Sigmoid colon (tissue), 7 donors: Measurements from ENCODE around the gene ADAP2. TPM values are rescaled to one million over a fixed set of nuclear protein-coding genes. Genes with fewer than 3 reads are reported as not detected.
A peak's percentile ranks its signal among the peaks of the same experiment; 100 is the strongest.
"Not testable (repeated sequence)": the region's sequence is repeated elsewhere in the genome, so short reads cannot be mapped to it uniquely, and the experiment has no call there.

Source experiments
- DNase-seq: peaks from one replicate; pipeline ENCODE4 v3.0.0-alpha.2; 2019
- H3K27ac ChIP-seq, 4 donors: fragments of 200-600 bp; sonication (generic); one replicate each; pipeline ENCODE4 v1.5.1; 2016 to 2019; ENCODE audit warnings: mild to moderate bottlenecking in 1 of 4
- H3K27me3 ChIP-seq, 3 donors: fragments of 200-600 bp; sonication (generic); one replicate each; pipeline ENCODE4 v1.5.1; 2019; ENCODE audit warnings: mild to moderate bottlenecking in 1 of 3
- H3K36me3 ChIP-seq, 4 donors: fragments of 200-600 bp; sonication (generic); one replicate each; pipeline ENCODE4 v1.5.1; 2016 to 2019
- H3K4me1 ChIP-seq, 4 donors: fragments of 200-600 bp; sonication (generic); one replicate each; pipeline ENCODE4 v1.5.1; 2017 to 2019
- H3K4me3 ChIP-seq, 4 donors: fragments of 200-600 bp; sonication (generic); one replicate each; pipeline ENCODE4 v1.5.1; 2017 to 2019; ENCODE audit warnings: mild to moderate bottlenecking in 2 of 4, moderate library complexity in 1 of 4
- H3K9me3 ChIP-seq, 4 donors: fragments of 200-600 bp in 3 of 4; sonication (generic) in 3 of 4; one replicate each; pipeline versions ENCODE4 v1.5.1 to v1.6.1; 2013 to 2019
- EP300 ChIP-seq, 4 donors: sonication (generic); formaldehyde crosslinking; IDR thresholded peaks; one replicate each; pipeline ENCODE4 v1.6.1; 2017; ENCODE audit warnings: antibody characterized with exemption in 4 of 4
- POLR2A ChIP-seq, 2 donors: fragments of 450-650 bp; IDR thresholded peaks; one replicate each; pipeline ENCODE4 v1.6.1; 2016; ENCODE audit warnings: antibody characterized with exemption in 2 of 2, mild to moderate bottlenecking in 2 of 2, moderate library complexity in 2 of 2
- POLR2AphosphoS5 ChIP-seq, 4 donors: sonication (generic); formaldehyde crosslinking; IDR thresholded peaks; one replicate each; pipeline ENCODE4 v1.6.1; 2017; ENCODE audit warnings: antibody characterized with exemption in 4 of 4
- WGBS, 2 donors: extraction: QIAGEN DNeasy Blood & Tissue Kit; methylation state at CpG; one replicate each; pipeline ENCODE4 v1.1.7; 2013; 5-methylcytosine and 5-hydroxymethylcytosine counted together
- intact Hi-C: fragments of 100-400 bp; cut with DNase I; formaldehyde crosslinking; loops from one replicate; pipeline ENCODE4 v1.15.1; 2023
- polyA plus RNA-seq, 3 donors: library from polyadenylated mRNA; stranded (reverse); fragments of 200-250 nt; gene quantifications; one replicate each; pipeline ENCODE4 v1.2.3, GENCODE V29; 2013
- total RNA-seq, 4 donors: library from RNA; depleted of rRNA; stranded (reverse); fragments of >200 nt; gene quantifications; one replicate each; pipeline ENCODE4 v1.1.0, GENCODE V29; 2016
- TF ChIP-seq, protein P1 (sequence below), 4 experiments: fragments of 450-650 bp in 3 of 4; fragments of 200-600 bp in 1 of 4; IDR thresholded peaks; one replicate each; pipeline ENCODE4 v1.5.1; 2016 to 2019; ENCODE audit warnings: antibody characterized with exemption in 4 of 4, mild to moderate bottlenecking in 3 of 4, moderate library complexity in 2 of 4
- donor health status: healthy with polysubstance abuse.
- donor health status: Bipolar disorder and iron deficiency.
- donor health status: healthy.

Gene ADAP2
- total and polyA plus RNA-seq, 7 donors: 9.0 to 20.8 (median 15.0) TPM

DNA sequence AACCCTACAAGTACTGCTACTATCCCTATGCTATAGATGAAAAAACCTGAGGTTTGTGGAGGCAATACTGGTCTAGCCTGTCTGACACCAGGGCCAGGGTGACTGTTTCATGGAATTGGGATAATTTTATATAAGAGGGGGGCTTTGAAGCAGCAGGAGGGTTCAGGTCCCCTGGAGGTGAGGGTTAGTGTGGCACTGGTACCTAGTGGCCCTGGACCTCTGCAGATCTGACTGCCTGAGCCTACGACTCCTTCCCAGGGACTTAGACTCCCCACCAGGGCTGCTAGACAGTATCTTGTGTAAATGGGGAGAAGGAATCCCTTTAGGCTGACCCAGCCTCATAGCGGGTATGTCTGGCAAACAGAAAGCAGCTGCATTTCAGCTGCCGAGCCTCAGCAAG is 6.8 kb downstream of the ADAP2 start:
- Histone ChIP-seq H3K4me3 (no peak overlapping the region), H3K9me3 (no peaks in the 10 kb centered on the region), H3K4me1 (no peaks in the 10 kb centered on the region), H3K27ac (no peak overlapping the region), H3K27me3 (peaks cover 0 to 28% (median 0%) of the 10 kb centered on the region in 3 donors), H3K36me3 (no peaks in the 10 kb centered on the region)
- intact Hi-C loops: no loop called here
- peak; percentile 34 for DNase-seq
- no peak for TF ChIP-seq EP300 (IDR thresholded peaks at IDR 0.05)
- TF ChIP-seq, protein P1, sequence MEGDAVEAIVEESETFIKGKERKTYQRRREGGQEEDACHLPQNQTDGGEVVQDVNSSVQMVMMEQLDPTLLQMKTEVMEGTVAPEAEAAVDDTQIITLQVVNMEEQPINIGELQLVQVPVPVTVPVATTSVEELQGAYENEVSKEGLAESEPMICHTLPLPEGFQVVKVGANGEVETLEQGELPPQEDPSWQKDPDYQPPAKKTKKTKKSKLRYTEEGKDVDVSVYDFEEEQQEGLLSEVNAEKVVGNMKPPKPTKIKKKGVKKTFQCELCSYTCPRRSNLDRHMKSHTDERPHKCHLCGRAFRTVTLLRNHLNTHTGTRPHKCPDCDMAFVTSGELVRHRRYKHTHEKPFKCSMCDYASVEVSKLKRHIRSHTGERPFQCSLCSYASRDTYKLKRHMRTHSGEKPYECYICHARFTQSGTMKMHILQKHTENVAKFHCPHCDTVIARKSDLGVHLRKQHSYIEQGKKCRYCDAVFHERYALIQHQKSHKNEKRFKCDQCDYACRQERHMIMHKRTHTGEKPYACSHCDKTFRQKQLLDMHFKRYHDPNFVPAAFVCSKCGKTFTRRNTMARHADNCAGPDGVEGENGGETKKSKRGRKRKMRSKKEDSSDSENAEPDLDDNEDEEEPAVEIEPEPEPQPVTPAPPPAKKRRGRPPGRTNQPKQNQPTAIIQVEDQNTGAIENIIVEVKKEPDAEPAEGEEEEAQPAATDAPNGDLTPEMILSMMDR (IDR thresholded peaks at IDR 0.05): no peak
- TF ChIP-seq POLR2A (IDR thresholded peaks at IDR 0.05): no peak
- no peak for TF ChIP-seq POLR2AphosphoS5 (IDR thresholded peaks at IDR 0.05)
- WGBS, 2 donors: 83% methylated on average over 3 of the region's 3 CpGs

DNA sequence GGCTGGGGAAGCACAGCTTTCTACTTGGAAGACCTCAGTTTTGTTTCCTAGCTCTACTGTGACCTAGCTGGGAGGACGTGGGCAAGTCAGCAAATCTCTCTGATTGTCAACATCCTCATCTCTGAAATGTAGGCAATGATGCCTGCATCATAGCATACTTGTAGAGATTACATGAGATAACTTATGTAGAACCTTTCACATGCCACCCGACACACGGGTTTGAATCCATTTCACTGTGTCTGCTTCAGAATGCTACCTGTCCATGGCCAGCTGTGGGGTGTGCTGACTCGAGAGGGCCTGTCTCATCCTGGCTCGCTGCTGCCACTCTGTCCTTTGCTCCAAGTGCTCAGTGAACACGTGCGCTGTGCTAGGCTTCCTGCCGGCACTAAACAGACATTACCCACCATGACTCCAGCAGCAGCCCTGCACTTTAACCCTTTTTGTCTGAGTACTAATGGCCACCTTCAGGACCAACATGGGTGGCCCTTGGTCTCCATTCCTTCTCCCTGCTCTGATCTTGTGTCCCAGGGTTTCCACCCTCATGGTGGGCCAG is 7.4 kb downstream of the ADAP2 start:
- intact Hi-C loops: no loop called here
- TF ChIP-seq EP300 (IDR thresholded peaks at IDR 0.05): no peak
- no peak for TF ChIP-seq POLR2AphosphoS5 (IDR thresholded peaks at IDR 0.05)
- no peak for TF ChIP-seq POLR2A (IDR thresholded peaks at IDR 0.05)
- TF ChIP-seq, protein P1 (IDR thresholded peaks at IDR 0.05): no peak
- DNase-seq: no peak
- 70 to 71% methylated on average over 8 of the region's 8 CpGs for WGBS, 2 donors
- no peak overlapping the region for H3K27ac ChIP-seq
- no peaks in the 10 kb centered on the region for H3K36me3 ChIP-seq
- no peaks in the 10 kb centered on the region for H3K4me1 ChIP-seq
- H3K4me3 ChIP-seq: no peak overlapping the region
- peaks cover 0 to 23% (median 0%) of the 10 kb centered on the region in 3 donors for H3K27me3 ChIP-seq
- H3K9me3 ChIP-seq: no peaks in the 10 kb centered on the region

DNA sequence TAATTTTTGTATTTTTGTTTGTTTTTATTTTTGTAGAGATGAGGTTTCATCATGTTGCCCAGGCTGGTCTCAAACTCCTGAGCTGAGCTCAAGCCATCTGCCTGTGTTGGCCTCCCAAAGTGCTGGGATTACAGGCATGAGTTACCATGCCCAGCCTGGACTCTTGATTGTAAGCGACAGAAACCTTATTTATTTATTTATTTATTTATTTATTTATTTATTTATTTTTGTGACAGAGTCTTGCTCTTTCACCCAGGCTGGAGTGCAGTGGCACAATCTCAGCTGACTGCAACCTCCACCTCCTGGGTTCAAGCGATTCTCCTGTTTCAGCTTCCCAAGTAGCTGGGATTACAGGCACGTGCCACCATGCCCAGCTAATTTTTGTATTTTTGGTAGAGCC is 8.1 kb downstream of the ADAP2 start:
- H3K27me3 ChIP-seq: peaks cover 0 to 17% (median 0%) of the 10 kb centered on the region in 3 donors
- intact Hi-C loops, H3K27ac ChIP-seq, H3K4me3 ChIP-seq, H3K4me1 ChIP-seq, H3K36me3 ChIP-seq, DNase-seq, H3K9me3 ChIP-seq: not testable (repeated sequence)
- 93 to 94% methylated on average over 3 of the region's 3 CpGs for WGBS, 2 donors

DNA sequence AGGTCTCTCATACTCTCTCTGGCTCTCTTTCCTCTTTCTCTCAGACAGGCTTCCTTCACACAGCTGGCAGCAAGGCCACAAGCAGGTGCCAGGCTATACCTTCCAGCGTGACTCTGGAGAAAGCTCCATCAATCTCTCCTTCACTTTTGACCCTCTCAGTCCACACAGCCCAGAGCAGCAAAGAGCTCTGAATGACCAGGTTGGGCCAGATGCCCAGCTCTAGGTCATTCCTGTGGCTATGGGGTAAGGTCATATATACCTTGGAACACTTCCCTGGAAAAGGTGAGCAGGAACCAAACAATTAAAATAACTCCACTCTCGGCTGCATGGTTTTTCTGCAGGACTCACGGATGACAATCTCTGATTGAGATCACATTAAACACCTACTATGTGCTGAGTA is 8.8 kb downstream of the ADAP2 start:
- TF ChIP-seq, protein P1 (IDR thresholded peaks at IDR 0.05): no peak
- TF ChIP-seq POLR2A (IDR thresholded peaks at IDR 0.05) (no peak), POLR2AphosphoS5 (IDR thresholded peaks at IDR 0.05) (no peak), EP300 (IDR thresholded peaks at IDR 0.05) (no peak)
- no peaks in the 10 kb centered on the region for H3K4me1 ChIP-seq
- no peaks in the 10 kb centered on the region for H3K36me3 ChIP-seq
- peaks cover 0 to 11% (median 0%) of the 10 kb centered on the region in 3 donors for H3K27me3 ChIP-seq
- H3K27ac ChIP-seq: no peak overlapping the region
- no peaks in the 10 kb centered on the region for H3K9me3 ChIP-seq
- DNase-seq: no peak
- no peak overlapping the region for H3K4me3 ChIP-seq
- intact Hi-C loops: no loop called here
- 87 to 88% methylated on average over 3 of the region's 3 CpGs for WGBS, 2 donors

DNA sequence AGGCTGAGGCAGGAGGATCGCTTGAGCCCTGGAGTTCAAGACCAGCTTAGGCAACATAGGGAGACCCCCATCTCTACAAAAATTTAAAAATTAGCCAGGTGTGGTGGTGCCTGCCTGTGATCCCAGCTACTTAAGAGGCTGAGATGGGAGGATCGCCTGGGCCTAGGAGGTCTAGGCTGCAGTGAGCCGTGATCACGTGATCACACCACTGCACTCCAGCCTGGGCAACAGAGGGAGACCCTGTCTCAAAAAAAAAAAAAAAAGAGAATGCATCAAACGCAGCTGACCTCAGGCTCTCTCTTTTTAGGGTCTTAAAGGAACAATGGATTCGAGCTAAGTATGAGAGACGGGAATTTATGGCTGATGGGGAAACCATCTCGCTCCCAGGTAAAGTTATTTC is 9.8 kb downstream of the ADAP2 start:
- H3K27ac ChIP-seq, H3K4me3 ChIP-seq, H3K27me3 ChIP-seq, H3K36me3 ChIP-seq, intact Hi-C loops, H3K9me3 ChIP-seq, H3K4me1 ChIP-seq, DNase-seq: not testable (repeated sequence)
- 91 to 92% methylated on average over 8 of the region's 8 CpGs for WGBS, 2 donors

DNA sequence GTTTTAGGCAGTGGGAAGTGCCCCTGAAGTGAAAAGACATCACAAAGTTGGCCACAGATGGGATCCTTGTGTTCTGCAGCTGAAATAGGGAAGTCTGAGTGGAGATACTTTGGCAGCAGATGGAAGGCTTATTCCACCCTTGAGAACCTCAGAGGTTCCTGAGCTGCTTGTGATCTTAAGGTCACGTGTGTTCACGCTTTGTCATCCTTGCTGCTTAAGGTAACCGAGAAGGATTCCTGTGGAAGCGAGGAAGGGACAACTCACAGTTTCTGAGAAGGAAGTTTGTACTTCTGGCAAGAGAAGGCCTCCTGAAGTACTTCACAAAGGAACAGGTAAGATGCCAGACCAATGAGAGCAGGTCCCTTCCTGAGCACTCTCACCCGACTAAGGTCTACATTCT is 12.2 kb downstream of the ADAP2 start:
- Histone ChIP-seq H3K4me3 (no peak overlapping the region), H3K4me1 (no peaks in the 10 kb centered on the region), H3K27ac (no peak overlapping the region), H3K27me3 (no peaks in the 10 kb centered on the region), H3K36me3 (no peaks in the 10 kb centered on the region), H3K9me3 (no peaks in the 10 kb centered on the region)
- no peak for DNase-seq
- TF ChIP-seq POLR2A (IDR thresholded peaks at IDR 0.05): no peak
- no peak for TF ChIP-seq EP300 (IDR thresholded peaks at IDR 0.05)
- no peak for TF ChIP-seq POLR2AphosphoS5 (IDR thresholded peaks at IDR 0.05)
- TF ChIP-seq, protein P1 (IDR thresholded peaks at IDR 0.05): no peak
- intact Hi-C loops: no loop called here
- 63 to 83% methylated on average over 5 of the region's 5 CpGs for WGBS, 2 donors
